H1 (cell line): ENCODE data around the gene KSR2. TPM values are rescaled to one million over a fixed set of nuclear protein-coding genes. Genes with fewer than 3 reads are reported as not detected.

Source experiments
- CTCF ChIA-PET: fragments of 300-600 bp; sonication (Branson Sonifier 250); formaldehyde crosslinking; loops from one replicate; lab custom pipeline; 2021; ENCODE audit not compliant: partially characterized antibody; lab: Charles Lee
- POLR2A ChIA-PET: fragments of 300-600 bp; sonication (Branson Sonifier 250); formaldehyde crosslinking; loops from one replicate; lab custom pipeline; 2021; ENCODE audit warnings: inconsistent platforms; ENCODE audit not compliant: partially characterized antibody; lab: Charles Lee
- DNase-seq, 2 experiments: peaks; one replicate each; pipeline versions ENCODE4 v3.0.0 to v3.0.0-alpha.2; 2010 to 2022; ENCODE audit warnings: low spot score in 2 of 2, low read depth in 1 of 2, mixed read lengths in 1 of 2
- FAIRE-seq: peaks from 2 replicates; lab custom pipeline; 2011; peaks lifted over from hg19 to GRCh38; lab: Jason Lieb, UNC
- H2AFZ ChIP-seq: 2 replicates; pipeline ENCODE4 v1.8.1; 2012; ENCODE audit warnings: low read length, inconsistent platforms
- H2AK5ac ChIP-seq: 2 replicates; pipeline ENCODE4 v1.6.1; 2013; ENCODE audit warnings: low read depth, low read length
- H2BK120ac ChIP-seq: replicated peaks from 2 replicates; pipeline ENCODE3; 2013; ENCODE audit warnings: low read depth, low read length, inconsistent platforms
- H2BK12ac ChIP-seq: 2 replicates; pipeline ENCODE4 v1.6.1; 2013; ENCODE audit warnings: low read depth, low read length
- H2BK15ac ChIP-seq: 2 replicates; pipeline ENCODE4 v1.6.1; 2013; ENCODE audit warnings: low read length
- H2BK20ac ChIP-seq: 2 replicates; pipeline ENCODE4 v1.6.1; 2013; ENCODE audit warnings: low read length
- H2BK5ac ChIP-seq: 2 replicates; pipeline ENCODE4 v1.6.1; 2013; ENCODE audit warnings: low read depth, low read length
- H3K14ac ChIP-seq: 2 replicates; pipeline ENCODE4 v1.6.1; 2013; ENCODE audit warnings: inconsistent platforms; ENCODE audit not compliant: insufficient read length
- H3K18ac ChIP-seq: 2 replicates; pipeline ENCODE4 v1.6.1; 2013; ENCODE audit warnings: low read length; ENCODE audit errors: extremely low read depth
- H3K23ac ChIP-seq: 2 replicates; pipeline ENCODE4 v1.6.1; 2013; ENCODE audit warnings: inconsistent platforms; ENCODE audit not compliant: insufficient read length
- H3K23me2 ChIP-seq: 2 replicates; pipeline ENCODE4 v1.6.1; 2013; ENCODE audit warnings: low read depth, low read length
- H3K27ac ChIP-seq: 2 replicates; pipeline ENCODE4 v1.6.1; 2011; ENCODE audit warnings: low read depth, low read length, inconsistent platforms
- H3K27me3 ChIP-seq, 4 experiments: replicated peaks in 1 of 4; 1 replicate in 1 of 4; 2 replicates in 3 of 4; pipeline versions ENCODE4 v1.6.1 to v1.8.1; 2011 to 2013; ENCODE audit warnings: low read length in 3 of 4, mild to moderate bottlenecking in 3 of 4, inconsistent platforms in 2 of 4, mixed read lengths in 2 of 4, moderate library complexity in 1 of 4; ENCODE audit not compliant: control insufficient read depth in 3 of 4, insufficient read depth in 3 of 4; ENCODE audit errors: extremely low read depth in 1 of 4
- H3K36me3 ChIP-seq, 4 experiments: 2 replicates each; pipeline versions ENCODE4 v1.6.1 to v1.8.1; 2011 to 2013; ENCODE audit warnings: mild to moderate bottlenecking in 4 of 4, low read length in 3 of 4, moderate library complexity in 2 of 4, control low read depth in 1 of 4, inconsistent platforms in 1 of 4; ENCODE audit not compliant: insufficient read depth in 4 of 4, control insufficient read depth in 2 of 4
- H3K4ac ChIP-seq: replicated peaks from 2 replicates; pipeline ENCODE3; 2013; ENCODE audit warnings: low read length, low read depth, mixed read lengths, inconsistent platforms; ENCODE audit not compliant: insufficient read length
- H3K4me1 ChIP-seq, 4 experiments: replicated peaks in 1 of 4; 1 replicate in 1 of 4; 2 replicates in 3 of 4; pipeline versions ENCODE4 v1.6.1 to v1.8.1; 2011 to 2013; ENCODE audit warnings: low read length in 3 of 4, inconsistent platforms in 2 of 4, mixed read lengths in 1 of 4; ENCODE audit not compliant: insufficient read depth in 4 of 4, control insufficient read depth in 3 of 4
- H3K4me2 ChIP-seq, 2 experiments: 2 replicates each; pipeline versions ENCODE4 v1.6.1 to v1.8.1; 2011 to 2013; ENCODE audit warnings: low read depth in 2 of 2, low read length in 2 of 2, control low read depth in 1 of 2, inconsistent platforms in 1 of 2, mild to moderate bottlenecking in 1 of 2; ENCODE audit not compliant: insufficient read depth in 1 of 2
- H3K4me3 ChIP-seq, 4 experiments: fragments of 200-600, 300-600 bp in 1 of 4; sonication (generic), shearing (Covaris generic), sonication (Bioruptor Twin) in 1 of 4; 2 replicates each; pipeline versions ENCODE4 v1.5.1 to v1.8.1; 2011 to 2016; ENCODE audit warnings: low read length in 4 of 4, low read depth in 3 of 4, control low read depth in 2 of 4, inconsistent platforms in 2 of 4, mild to moderate bottlenecking in 2 of 4, mixed read lengths in 1 of 4, moderate library complexity in 1 of 4; ENCODE audit not compliant: insufficient read depth in 2 of 4; ENCODE audit errors: extremely low read depth in 1 of 4
- H3K56ac ChIP-seq: replicated peaks from 2 replicates; pipeline ENCODE3; 2013; ENCODE audit warnings: low read depth, mild to moderate bottlenecking, mixed read lengths, low read length, inconsistent platforms; ENCODE audit not compliant: insufficient read length
- H3K79me1 ChIP-seq: 2 replicates; pipeline ENCODE4 v1.6.1; 2013; ENCODE audit warnings: low read depth, low read length, control low read depth
- H3K79me2 ChIP-seq, 2 experiments: 2 replicates each; pipeline versions ENCODE4 v1.6.1 to v1.8.1; 2012 to 2013; ENCODE audit warnings: low read length in 2 of 2, mild to moderate bottlenecking in 2 of 2, inconsistent platforms in 1 of 2; ENCODE audit not compliant: insufficient read depth in 2 of 2, control insufficient read depth in 1 of 2
- H3K9ac ChIP-seq, 4 experiments: replicated peaks in 1 of 4; 1 replicate in 1 of 4; 2 replicates in 3 of 4; pipeline versions ENCODE4 v1.6.1 to v1.8.1; 2011 to 2013; ENCODE audit warnings: low read depth in 3 of 4, low read length in 3 of 4, control low read depth in 2 of 4, mild to moderate bottlenecking in 2 of 4, moderate library complexity in 2 of 4, inconsistent platforms in 1 of 4; ENCODE audit errors: extremely low read depth in 1 of 4
- H3K9me3 ChIP-seq, 2 experiments: 2 replicates each; pipeline versions ENCODE4 v1.6.1 to v1.8.1; 2012 to 2013; ENCODE audit warnings: mild to moderate bottlenecking in 2 of 2, moderate library complexity in 2 of 2, control low read depth in 1 of 2, inconsistent platforms in 1 of 2, low read depth in 1 of 2, low read length in 1 of 2, mixed read lengths in 1 of 2; ENCODE audit not compliant: insufficient read depth in 2 of 2
- H4K20me1 ChIP-seq, 2 experiments: replicated peaks in 1 of 2; 2 replicates each; pipeline versions ENCODE3 to v1.8.1; 2011 to 2013; ENCODE audit warnings: inconsistent platforms in 2 of 2, low read length in 2 of 2, mild to moderate bottlenecking in 1 of 2; ENCODE audit not compliant: insufficient read depth in 2 of 2, control insufficient read depth in 1 of 2
- H4K5ac ChIP-seq: 2 replicates; pipeline ENCODE4 v1.6.1; 2013; ENCODE audit warnings: low read length, low read depth, mixed read lengths, inconsistent platforms; ENCODE audit not compliant: insufficient read length
- H4K8ac ChIP-seq: 2 replicates; pipeline ENCODE4 v1.8.0; 2013; ENCODE audit warnings: mild to moderate bottlenecking, moderate library complexity, low read length, inconsistent platforms; ENCODE audit not compliant: insufficient read depth; ENCODE audit errors: extremely low read depth
- H4K91ac ChIP-seq: replicated peaks from 2 replicates; pipeline ENCODE3; 2013; ENCODE audit warnings: low read length, mixed read lengths, inconsistent platforms; ENCODE audit not compliant: insufficient read length
- CBX8 ChIP-seq: fragments of 300-800, 300-1000 bp; sonication (generic); IDR thresholded peaks from 2 replicates; pipeline ENCODE4 v1.7.1; 2016; ENCODE audit warnings: low read depth, low read length, borderline replicate concordance
- CTBP2 ChIP-seq: IDR thresholded peaks from 2 replicates; pipeline ENCODE4 v1.7.0; 2011; ENCODE audit warnings: borderline replicate concordance, mild to moderate bottlenecking, moderate library complexity, mixed read lengths, low read length; ENCODE audit not compliant: insufficient read depth, insufficient read length
- EGR1 ChIP-seq: IDR thresholded peaks from 2 replicates; pipeline ENCODE4 v1.6.1; 2011; ENCODE audit warnings: low read depth, low read length, borderline replicate concordance
- JUND ChIP-seq: IDR thresholded peaks from 2 replicates; pipeline ENCODE4 v1.6.1; 2011; ENCODE audit warnings: mild to moderate bottlenecking, improper control_type of control experiment, low read length
- RNF2 ChIP-seq: fragments of 200-900, 300-1000 bp; sonication (generic); IDR thresholded peaks from 2 replicates; pipeline ENCODE4 v1.7.1; 2016; ENCODE audit warnings: borderline replicate concordance, low read depth, mild to moderate bottlenecking, antibody characterized with exemption, low read length; ENCODE audit not compliant: poor library complexity, severe bottlenecking; ENCODE audit errors: missing control alignments
- SIRT6 ChIP-seq: IDR thresholded peaks from one replicate; pipeline ENCODE4 v1.7.1; 2012; ENCODE audit warnings: low read length, inconsistent platforms
- WGBS, 2 experiments: shearing (Covaris generic) in 1 of 2; methylation state at CpG; one replicate each; pipeline versions ENCODE4 v1.1.6 to v1.1.7; 2013 to 2015; ENCODE audit warnings: low lambda C conversion rate in 2 of 2, mixed read lengths in 2 of 2, inconsistent platforms in 1 of 2, low coverage in 1 of 2, missing lambda C conversion rate in 1 of 2; ENCODE audit not compliant: insufficient replicate concordance in 2 of 2, insufficient coverage in 1 of 2, insufficient read length in 1 of 2; ENCODE audit errors: extremely low coverage in 1 of 2, missing lambda C conversion rate in 1 of 2; 5-methylcytosine and 5-hydroxymethylcytosine counted together
- polyA plus RNA-seq, 7 experiments: library from polyadenylated mRNA; depleted of rRNA in 3 of 7; stranded (reverse) in 5 of 7; unstranded in 2 of 7; fragments of >200 nt in 5 of 7; fragments of 200-250 nt in 2 of 7; gene quantifications; 1 replicate in 5 of 7; 2 replicates in 1 of 7; 4 replicates in 1 of 7; pipeline versions ENCODE4 v1.2.1 to v1.2.3, GENCODE V29; 2011 to 2013; ENCODE audit warnings: missing spikeins in 2 of 7, mixed read lengths in 2 of 7
- total RNA-seq: library from RNA; stranded (reverse); fragmentation: NEBNext Ultra II Directional; extraction: Animal tissue kit (Norgen Biotek cat#: 25700); gene quantifications from 2 replicates; pipeline ENCODE4 v1.2.1, GENCODE V29; 2021

The KSR2 gene
- total and polyA plus RNA-seq, 2 of the 8 experiments (the other 6 are each of a cell fraction or from before 2014, with no cell fraction given), result 0.74 to 2.2 TPM

- H2BK5ac ChIP-seq, result no peak overlapping the region
- CTCF ChIA-PET, result interaction anchor here (0.8 to 1.1 kb wide), 2 partner anchors 8 to 10 kb away, joined by 3 to 4 read pairs; no protein-coding TSS in a partner anchor
- 90 to 100% methylated on average over 1 to 2 of the region's 2 CpGs for WGBS, 2 experiments
Measured at GRCh38 chr12:117829108-117829507, 139.7 kb downstream of the KSR2 start.

More at GRCh38 chr12:117829108-117829507, 139.7 kb downstream of the KSR2 start:
- no peaks in the 10 kb centered on the region for H3K79me2 ChIP-seq
- H4K8ac ChIP-seq, result no peak overlapping the region
- no peaks in the 10 kb centered on the region for H3K36me3 ChIP-seq
- no peak overlapping the region for H2AFZ ChIP-seq
- H3K56ac ChIP-seq, result no peak overlapping the region
- H4K5ac ChIP-seq, result no peak overlapping the region
- H4K91ac ChIP-seq, result no peak overlapping the region
- H3K23ac ChIP-seq, result no peak overlapping the region
- no peak overlapping the region for H3K4me3 ChIP-seq
- no peak overlapping the region for H3K9ac ChIP-seq
- no peak overlapping the region for H2BK12ac ChIP-seq
- no peaks in the 10 kb centered on the region for H3K27me3 ChIP-seq
- H3K14ac ChIP-seq, result no peak overlapping the region
- H3K27ac ChIP-seq, result no peak overlapping the region
- no peak overlapping the region for H2BK15ac ChIP-seq
- POLR2A ChIA-PET, result no interaction called here
- H3K4me1 ChIP-seq, result no peaks in the 10 kb centered on the region
- H3K79me1 ChIP-seq, result no peaks in the 10 kb centered on the region
- H2BK20ac ChIP-seq, result no peak overlapping the region
- no peak overlapping the region for H3K4ac ChIP-seq
- no peak overlapping the region for H2BK120ac ChIP-seq
- FAIRE-seq, result no peak
- H3K9me3 ChIP-seq, result peaks cover 5 to 14% of the 10 kb centered on the region in 2 experiments; a peak in 3 of 4 replicates
- H3K4me2 ChIP-seq, result no peak overlapping the region
- DNase-seq, result no peak
- H3K23me2 ChIP-seq, result no peaks in the 10 kb centered on the region
- TF ChIP-seq JUND (no peak), SIRT6 (no peak), CTBP2 (no peak), EGR1 (no peak), RNF2 (no peak), CBX8 (no peak)
- H4K20me1 ChIP-seq, result no peaks in the 10 kb centered on the region
- H3K18ac ChIP-seq, result no peak overlapping the region
- H2AK5ac ChIP-seq, result no peak overlapping the region
